GM18867 (cell line): ENCODE data around the gene PFKFB3.
"Not testable (repeated sequence)": the region's sequence is repeated elsewhere in the genome, so short reads cannot be mapped to it uniquely, and the experiment has no call there.

ENCODE experiments used
- ATAC-seq: cut with Tn5 transposase; IDR thresholded peaks from one replicate; pipeline ENCODE4 v1.9.1; 2021; ENCODE audit warnings: mild to moderate bottlenecking, moderate library complexity; ENCODE audit not compliant: unreplicated experiment

Gene PFKFB3

DNA sequence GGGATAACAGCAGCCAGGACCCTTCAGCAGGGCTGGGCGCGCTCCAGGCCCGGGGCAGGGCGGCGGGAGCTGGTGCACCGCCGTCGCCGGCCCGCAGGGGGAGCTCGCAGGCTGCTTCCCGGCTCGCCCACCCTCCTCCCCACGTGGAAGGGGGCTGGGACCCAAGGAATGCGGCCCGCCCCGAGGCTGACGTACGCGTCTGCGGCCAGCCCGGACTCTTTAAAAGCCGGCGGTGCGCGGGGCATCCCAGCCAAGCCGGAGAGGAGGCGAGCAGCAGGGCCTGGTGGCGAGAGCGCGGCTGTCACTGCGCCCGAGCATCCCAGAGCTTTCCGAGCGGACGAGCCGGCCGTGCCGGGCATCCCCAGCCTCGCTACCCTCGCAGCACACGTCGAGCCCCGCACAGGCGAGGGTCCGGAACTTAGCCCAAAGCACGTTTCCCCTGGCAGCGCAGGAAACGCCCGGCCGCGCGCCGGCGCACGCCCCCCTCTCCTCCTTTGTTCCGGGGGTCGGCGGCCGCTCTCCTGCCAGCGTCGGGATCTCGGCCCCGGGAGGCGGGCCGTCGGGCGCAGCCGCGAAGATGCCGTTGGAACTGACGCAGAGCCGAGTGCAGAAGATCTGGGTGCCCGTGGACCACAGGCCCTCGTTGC, at the start of gene PFKFB3:
TSS of gene PFKFB3 (plus strand) at position 249 of the 647 bp plus-strand sequence. CDS start at position 578, 329 bp downstream.
- ATAC-seq, result peak; percentile 75

DNA sequence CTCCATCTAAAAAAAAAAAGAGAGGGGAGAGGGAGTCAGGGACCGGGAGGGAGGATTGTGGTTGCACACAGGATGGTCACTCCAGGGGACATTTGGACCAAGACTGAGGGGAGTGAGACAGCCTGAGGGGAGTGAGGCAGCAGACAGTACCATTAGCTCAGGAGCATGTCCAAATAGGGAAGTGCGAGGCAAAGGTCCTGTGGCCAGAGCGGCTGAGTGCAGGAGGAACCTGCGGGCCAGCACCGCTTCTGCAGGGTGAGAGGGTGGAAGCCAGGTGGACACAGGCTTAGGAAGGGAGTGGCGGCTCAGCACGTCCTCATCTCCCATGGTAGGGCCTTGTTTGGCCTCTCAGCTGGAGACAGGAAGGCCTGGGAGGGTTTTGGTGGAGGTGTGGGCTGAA, 48.9 kb upstream of the PFKFB3 start:
- ATAC-seq, result no peak

DNA sequence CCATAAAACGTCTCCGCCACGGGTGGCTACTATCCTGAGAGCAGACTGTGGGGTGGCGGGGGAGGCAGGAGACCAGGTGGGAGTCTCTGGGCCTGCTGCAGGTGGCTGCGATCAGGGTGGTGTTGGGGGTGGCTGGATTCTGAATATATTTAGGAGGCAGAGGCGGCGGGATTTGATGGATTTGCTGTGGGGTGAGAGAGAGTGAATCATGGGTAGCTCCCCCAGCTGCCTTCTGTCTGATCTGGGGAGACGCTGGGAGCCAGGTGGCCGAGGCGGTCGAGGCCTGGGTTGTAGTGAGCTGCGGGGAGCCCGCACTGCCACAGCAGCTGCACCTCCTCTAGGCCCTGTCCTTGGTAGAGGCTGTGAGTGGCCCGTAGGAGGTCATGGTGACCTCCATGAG, 48.2 kb upstream of the PFKFB3 start:
- ATAC-seq, result no peak

DNA sequence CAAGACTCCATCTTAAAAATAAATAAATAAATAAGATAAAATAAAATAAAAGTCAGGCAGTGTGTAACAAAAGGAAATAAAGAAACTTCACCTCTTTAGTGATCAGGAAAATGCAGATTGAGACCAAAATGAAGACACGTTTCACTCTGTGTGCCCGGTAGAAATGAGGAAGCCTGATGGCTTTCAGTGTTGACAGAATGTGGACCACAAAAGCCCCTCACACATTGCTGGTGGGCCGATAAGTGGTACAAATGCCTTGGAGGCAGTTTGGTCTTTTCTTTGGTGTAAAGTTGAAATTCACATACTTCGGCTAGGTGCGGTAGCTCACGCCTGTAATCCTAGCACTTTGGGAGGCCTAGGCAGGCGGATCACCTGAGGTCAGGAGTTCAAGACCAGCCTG, 44.5 kb upstream of the PFKFB3 start:
- ATAC-seq, result no peak

DNA sequence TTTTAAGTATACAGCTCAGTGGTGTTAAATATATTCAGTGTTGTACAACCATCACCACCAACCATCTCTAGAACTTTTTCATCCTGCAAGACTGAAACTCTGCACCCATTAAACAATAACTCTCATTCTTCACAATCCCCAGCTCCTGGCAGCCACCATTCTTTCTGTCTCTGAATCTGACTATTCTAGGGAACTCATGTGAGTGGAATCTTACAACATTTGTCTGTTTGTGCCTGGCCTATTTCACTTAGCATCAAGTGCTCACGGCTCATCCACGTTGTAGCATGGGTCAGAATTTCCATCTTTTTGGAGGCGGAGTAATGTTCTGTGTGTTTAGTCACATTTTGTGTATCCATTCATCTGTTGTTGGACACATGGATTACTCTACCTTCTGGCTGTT, 40.8 kb upstream of the PFKFB3 start:
- ATAC-seq, result no peak

DNA sequence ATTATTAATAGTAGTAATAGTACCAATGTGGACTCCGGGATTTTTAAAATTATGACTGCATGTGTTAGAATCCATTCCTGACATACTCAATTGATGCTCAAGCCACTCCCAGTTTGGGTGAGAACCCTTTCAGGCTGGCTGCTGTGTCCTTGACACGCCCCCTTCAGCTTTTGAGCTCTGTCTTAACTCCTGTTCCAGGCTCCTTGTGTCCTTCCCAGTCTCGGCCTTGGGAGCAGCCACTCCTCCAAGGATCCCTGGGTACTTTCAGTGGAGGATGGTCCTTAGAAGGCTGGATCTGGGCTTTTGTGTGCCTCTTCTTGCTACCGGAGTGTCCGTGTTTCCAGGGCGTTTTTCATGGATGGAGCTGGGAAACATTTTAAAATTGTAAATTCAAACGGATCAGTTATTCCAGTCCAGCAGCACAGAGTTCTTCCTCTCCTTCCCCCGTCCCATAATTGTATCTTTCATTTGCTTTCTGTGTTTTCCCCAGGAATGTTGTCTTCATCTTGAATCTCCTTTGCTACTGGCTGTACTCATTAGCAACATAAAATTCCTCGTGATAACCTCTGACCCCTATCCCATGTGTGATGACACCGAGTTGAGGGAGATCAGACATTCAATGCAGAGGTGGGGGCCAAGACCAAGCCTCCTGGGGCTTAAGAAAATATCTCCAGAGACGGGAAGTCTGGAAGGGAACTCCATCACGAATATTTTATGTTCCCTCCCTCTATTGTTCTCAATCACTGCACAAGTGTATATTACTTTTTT, 40.0 kb upstream of the PFKFB3 start:
- ATAC-seq, result no peak

DNA sequence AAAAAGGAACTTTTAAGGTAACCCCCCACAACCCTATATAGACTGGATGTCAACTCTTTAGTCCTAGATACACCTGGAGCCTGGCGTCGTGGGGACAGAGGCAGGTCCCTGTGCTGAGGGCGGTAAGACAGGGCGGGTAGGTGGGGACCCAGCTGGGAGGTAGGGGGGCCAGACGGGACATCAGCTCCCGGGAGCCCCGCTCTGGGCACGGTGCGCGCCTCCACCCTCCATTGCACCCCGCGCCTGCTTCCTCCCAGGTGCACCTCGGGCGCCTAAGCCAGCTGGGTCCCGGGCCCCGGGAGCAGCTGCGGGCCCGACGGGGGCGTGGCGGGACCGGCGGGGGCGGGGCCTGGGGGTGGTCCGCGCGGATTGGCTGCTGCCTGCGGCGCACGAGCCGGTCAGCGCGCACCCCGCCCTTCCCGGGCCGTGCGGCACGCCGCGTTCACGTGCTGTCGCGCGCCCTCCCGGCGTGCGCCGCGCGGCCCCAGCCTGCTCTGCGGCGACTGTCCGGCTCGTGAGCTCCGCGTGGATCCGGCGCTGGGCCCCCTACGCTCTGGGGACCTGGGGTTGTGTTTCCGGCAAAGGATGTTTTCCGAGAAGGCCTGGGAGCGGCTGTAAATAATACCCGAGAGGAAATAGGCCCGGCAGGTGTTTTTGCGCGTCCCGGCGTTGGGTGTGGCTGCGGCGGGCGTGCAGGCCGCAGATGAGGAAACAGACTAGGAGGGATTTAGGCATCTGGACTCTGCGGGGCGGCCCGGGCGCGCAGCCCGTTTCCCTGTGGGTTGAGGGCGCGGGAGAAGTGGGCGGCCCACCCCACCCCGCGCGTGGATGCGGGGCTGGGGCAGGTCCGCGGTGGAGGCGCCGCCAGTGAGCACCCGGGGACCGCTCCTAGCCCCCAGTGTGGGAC, 39.1 kb upstream of the PFKFB3 start:
- ATAC-seq, result peak; percentile 96

DNA sequence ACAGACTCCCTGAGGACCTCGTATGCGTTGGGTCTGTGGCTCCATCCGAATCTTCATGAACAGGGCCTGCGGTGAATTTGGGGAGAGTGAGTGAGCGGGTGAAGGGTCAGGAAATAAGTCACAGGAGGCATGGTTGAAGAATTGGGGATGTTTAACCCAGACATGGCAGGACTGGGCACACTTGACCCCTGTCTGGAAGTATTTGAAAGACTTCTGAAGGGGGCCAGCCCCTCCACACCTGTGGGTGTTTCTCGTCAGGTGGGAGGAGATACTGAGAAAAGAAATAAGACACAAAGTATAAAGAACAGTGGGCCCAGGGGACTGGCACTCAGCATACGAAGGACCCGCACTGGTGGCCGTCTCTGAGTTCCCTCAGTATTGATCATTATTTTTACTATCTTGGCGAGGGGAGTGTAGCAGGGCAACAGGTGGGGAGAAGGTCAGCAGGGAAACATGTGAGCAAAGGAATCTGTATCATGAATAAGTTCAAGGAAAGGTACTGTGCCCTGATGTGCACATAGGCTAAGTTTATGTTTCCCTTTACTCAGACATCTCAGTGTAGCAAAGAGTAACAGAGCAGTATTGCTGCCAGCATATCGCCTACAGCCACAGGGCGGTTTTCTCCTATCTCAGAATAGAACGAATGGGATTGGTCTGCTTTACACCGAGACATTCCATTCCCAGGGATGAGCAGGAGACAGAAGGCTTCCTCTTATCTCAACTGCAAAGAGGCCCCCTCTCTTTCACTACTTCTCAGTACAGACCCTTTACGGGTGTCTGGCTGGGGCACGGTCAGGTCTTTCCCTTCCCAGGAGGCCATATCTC, 38.2 kb upstream of the PFKFB3 start:
- ATAC-seq, result no peak

DNA sequence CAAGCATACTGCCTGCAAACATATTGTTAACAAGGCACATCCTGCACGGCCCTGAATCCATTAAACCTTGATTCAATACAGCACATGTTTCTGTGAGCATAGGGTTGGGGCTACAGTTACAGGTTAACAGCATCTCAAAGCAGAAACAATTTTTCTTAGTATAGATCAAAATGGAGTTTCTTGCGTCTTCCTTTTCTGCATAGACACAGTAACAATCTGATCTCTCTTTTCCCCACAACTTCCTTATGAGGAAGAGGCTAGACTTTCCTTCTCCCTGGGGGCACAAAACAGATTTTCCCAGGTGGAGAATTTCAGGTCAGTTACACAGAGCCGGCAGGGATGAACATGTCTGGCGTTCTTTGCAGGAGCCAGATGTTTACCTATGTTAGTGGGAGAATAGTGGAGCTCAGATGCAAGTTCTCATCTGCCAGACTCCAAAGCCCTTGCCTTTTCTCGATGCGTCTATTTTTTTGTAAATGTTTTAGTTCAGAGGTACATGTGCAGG, 37.5 kb upstream of the PFKFB3 start:
- no peak for ATAC-seq

DNA sequence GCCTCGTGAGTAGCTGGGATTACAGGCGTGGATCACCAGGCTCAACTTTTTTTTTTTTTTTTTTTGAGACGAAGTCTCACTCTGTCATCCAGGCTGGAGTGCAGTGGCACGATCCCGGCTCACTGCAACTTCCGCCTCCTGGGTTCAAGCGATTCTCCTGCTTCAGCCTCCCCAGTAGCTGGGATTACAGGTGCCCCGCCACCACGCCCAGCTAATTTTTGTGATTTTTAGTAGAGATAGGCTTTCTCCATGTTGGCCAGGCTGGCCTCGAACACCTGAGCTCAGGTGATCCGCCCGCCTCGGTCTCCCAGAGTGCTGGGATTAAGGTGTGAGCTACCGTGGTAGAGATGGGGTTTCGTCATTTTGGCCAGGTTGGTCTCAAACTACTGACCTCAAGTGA, 36.8 kb upstream of the PFKFB3 start:
- not testable (repeated sequence) for ATAC-seq

DNA sequence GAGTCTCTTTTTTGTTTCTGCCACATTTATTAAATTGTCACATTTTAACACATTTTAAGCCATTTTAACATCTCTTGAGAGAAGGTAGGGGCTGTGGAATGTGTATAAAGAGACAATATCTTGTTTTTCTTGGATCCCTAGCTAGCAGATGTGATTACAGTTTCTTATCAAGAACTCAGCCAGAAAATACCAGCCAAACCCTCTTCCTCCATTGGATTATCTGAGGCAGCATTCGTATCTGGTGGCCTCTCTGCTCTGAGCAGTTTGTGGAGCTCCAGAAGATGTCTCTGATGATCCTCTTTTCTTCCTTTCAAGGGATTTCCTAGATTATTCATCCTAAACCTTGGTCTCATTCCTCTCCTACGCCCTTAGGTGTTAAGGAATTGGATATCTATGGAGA, 35.3 kb upstream of the PFKFB3 start:
- no peak for ATAC-seq

DNA sequence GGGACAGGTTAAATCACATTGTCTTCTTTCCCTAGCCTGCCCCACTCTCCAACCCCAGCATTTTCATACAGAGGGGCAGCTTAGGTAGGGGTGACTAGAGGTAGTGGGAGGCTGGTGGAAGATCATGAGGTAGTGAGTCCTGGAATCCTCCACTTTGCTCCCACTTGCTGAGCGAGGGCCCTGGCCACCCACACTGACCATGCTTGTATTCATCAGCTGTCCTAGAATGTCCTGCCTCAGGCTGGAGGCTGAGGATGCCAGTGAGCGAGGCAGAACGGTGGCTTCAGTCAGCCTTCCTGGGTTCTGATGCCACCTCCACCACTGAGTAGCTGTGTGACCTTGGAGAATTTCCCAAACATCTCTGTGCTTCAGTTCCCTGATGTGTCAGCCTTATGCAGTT, 34.6 kb upstream of the PFKFB3 start:
- ATAC-seq, result no peak

DNA sequence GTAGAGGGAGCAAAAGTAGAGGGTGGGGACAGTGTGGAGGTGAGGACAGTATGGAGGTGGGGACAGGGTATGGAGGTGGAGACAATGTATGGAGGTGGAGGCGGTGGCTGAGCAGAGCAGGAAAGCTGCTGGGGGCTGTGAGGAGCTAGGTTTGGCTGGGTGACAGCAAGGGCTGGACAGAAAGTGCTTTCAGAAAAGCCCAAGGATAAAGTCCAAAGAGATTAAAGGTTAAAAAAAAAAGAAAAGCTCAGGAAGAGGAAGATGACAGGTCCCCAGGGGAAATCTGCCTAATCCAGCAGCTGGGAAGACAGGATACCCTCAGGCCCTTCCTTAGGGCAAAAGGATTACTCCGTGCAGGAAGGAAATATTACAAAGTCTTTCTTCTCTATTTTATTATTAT, 32.1 kb upstream of the PFKFB3 start:
- ATAC-seq, result no peak

DNA sequence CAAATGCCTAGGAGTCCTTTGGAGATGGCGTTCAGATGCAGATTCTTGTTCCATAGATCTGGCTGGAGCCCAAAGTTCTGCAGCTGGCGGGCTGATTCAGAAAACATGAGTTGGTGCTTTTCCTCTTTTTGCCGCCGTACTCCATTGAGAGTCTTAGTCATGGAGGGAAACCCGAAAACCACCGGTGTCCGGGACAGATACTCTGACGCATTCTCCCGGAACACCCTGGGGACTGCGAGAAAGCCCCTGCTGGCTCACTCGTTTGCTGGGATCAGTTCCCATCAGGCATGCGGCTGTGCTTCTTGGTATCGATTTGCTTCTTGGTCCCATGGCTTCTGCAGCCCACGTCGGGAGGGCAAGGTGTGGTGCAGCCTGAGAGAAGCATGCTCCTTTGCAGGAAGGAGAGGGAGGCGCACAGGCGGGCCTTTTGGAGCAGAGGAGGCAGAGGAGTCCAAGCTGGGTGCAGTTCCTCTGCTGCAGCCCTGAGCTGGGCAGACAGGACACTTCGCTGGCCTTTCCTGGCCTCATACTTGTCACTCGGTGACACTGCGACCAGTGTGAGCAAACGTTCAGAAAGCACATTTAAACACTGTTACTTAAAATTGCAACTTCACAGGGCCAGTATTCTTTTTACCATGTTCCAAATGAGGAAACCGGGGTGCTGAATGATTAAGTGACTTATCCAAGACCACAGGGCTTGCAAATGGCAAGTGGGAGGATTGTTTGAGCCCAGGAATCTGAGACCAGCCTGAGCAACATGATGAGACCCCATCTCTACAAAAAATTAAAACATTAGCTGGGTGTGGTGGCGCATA, 30.6 kb upstream of the PFKFB3 start:
- no peak for ATAC-seq

DNA sequence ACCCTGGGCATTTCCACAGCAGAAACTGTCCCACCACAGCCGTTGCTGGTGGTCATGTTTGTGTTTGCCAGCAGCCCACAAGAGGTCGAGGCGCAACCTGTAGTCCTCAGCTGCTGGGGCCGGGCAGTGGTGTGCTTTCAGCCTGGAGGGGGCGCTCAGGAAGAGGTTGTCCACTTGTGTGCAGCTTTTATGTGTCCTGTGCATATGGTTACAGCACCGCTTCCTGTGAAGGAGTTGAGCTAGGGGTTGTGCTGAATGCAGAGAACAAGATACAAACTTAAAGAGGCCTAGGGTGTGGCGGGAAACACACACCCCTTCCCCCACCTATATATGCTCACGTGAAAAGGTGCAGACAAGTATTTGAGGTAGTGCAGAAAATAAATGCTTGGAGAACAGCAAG, 29.5 kb upstream of the PFKFB3 start:
- ATAC-seq, result no peak

DNA sequence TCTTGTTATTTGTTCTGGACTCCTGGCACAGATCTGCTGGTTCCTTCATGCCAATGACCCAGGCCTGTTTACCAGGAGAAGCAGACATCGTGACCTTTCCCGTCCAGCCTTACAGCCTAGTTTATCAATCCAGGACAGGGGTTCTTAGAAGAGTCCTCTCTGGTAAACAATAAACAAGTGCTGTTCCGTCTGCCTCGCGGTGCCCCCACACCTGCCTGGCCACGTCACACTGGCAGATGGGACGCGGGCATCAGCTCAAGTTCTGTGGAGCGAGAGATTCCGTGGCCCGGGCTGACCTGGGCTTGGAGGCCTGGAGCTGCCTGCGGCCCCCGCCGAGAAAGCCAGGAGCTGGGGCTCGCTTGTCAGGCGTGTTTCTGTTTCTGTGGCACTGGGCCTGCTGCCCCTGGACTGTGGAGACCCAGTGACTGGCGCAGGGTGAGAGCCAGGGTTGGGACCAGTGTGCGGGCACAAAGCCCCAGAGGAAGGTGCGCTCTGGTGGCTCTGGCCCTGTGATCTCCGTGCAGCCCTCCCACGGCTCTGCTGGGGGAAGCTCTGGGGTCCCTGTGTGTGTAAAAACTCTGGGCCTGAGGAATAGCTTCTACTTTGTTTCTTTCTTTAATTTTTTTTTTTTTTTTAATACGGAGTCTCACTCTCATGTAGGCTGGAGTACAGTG, 28.4 kb upstream of the PFKFB3 start:
- no peak for ATAC-seq

DNA sequence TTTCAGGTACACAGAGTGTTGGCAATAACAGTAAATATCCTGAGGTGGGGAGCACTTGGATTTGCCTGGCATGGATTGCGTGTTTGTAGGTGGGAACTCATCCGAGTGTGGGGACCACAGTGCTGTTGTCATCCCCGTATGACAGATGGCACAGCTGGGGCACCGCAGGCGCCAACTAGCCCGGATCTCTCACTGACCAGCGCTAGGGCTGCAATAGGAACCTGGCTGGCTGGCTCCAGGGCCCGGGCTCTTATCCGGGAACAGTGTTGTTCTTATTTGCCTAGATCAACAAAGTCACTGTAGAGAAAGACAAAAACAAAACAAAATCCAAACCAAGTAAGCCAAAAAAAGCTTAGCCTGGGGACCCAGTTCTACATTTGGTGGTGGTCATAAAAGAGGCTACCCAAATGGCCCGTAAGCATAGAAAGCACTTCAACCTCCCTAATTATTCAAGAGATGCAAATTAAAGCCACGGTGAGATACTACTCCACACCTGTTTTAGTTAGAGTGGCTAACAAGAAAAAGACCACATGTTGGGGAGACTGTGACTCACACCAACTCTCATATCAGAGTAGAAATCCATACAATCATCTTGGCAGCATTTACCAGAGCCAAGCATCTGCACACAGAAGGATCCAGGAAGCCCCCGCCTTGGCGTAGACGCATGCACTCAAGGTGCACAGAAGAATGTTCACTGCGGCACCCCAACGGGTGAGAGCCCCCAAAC, 27.2 kb upstream of the PFKFB3 start:
- ATAC-seq, result no peak

DNA sequence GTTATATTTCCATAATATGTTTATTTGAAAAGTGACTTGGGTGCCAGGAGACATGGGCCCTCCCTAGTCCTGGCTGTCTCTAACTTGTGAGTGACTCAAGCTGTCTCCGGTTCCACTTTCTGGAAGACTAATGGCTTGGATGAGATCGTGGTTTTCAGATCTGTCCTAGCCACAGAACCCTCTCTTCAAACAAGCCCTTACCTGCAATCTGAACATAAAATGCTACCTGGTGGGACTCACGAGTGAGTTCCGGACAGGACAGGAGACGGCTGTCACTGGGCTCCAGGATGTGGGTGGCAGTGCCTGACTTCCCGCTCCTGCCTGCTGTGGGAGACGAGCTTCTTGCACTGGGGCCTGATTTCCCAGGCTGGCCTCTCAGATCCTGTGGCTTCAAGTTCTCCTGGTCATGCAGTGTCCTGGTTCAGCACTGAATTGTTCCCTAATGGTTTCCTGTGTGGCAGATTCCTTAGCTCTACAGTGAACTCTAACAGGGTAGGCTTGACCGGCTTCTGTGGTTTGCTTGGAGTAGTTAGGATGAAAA, 26.0 kb upstream of the PFKFB3 start:
- ATAC-seq, result no peak
